GM23338 (cell line): Measurements from ENCODE around the gene PGAP1. TPM values are rescaled to one million over a fixed set of nuclear protein-coding genes. Genes with fewer than 3 reads are reported as not detected.

ENCODE experiments used
- ATAC-seq: fragments of 200-7000 bp; cut with Tn5 transposase; 3 replicates; pipeline ENCODE4 v1.9.1; 2020
- DNase-seq: peaks from one replicate; pipeline ENCODE4 v3.0.0-alpha.2; 2015; ENCODE audit warnings: low spot score
- H2AFZ ChIP-seq: fragments of 200-600 bp; sonication (generic); 2 replicates; pipeline ENCODE4 v1.8.0; 2016; ENCODE audit warnings: antibody characterized with exemption, mild to moderate bottlenecking, moderate library complexity
- H3F3A ChIP-seq: fragments of 200-600 bp; sonication (generic); replicated peaks from 2 replicates; pipeline ENCODE4 v1.8.0; 2017; ENCODE audit warnings: antibody characterized with exemption, mixed run types, low read depth
- H3K27ac ChIP-seq: fragments of 200-600 bp; sonication (generic); 2 replicates; pipeline ENCODE4 v1.6.1; 2016; ENCODE audit warnings: low read depth
- H3K27me3 ChIP-seq: fragments of 200-600 bp; sonication (generic); 2 replicates; pipeline ENCODE4 v1.8.0; 2016; ENCODE audit warnings: mild to moderate bottlenecking, mixed run types, moderate library complexity; ENCODE audit not compliant: insufficient read depth
- H3K36me3 ChIP-seq: fragments of 200-600 bp; sonication (generic); 2 replicates; pipeline ENCODE4 v1.8.0; 2016; ENCODE audit warnings: mild to moderate bottlenecking; ENCODE audit not compliant: insufficient read depth
- H3K4me1 ChIP-seq: fragments of 200-600 bp; sonication (generic); 2 replicates; pipeline ENCODE4 v1.8.0; 2016; ENCODE audit warnings: mild to moderate bottlenecking, moderate library complexity; ENCODE audit not compliant: insufficient read depth
- H3K4me2 ChIP-seq: fragments of 200-600 bp; sonication (generic); 2 replicates; pipeline ENCODE4 v1.7.1; 2017; ENCODE audit warnings: mixed run types
- H3K4me3 ChIP-seq: fragments of 200-600 bp; sonication (generic); 2 replicates; pipeline ENCODE4 v1.6.1; 2016; ENCODE audit warnings: mixed run types
- H3K79me2 ChIP-seq: fragments of 200-600 bp; sonication (generic); replicated peaks from 2 replicates; pipeline ENCODE4 v1.8.0; 2017; ENCODE audit warnings: mild to moderate bottlenecking; ENCODE audit not compliant: insufficient read depth
- H3K9me2 ChIP-seq: fragments of 200-600 bp; sonication (generic); 2 replicates; pipeline ENCODE4 v1.8.0; 2017; ENCODE audit not compliant: insufficient read depth
- H4K20me1 ChIP-seq: fragments of 200-600 bp; sonication (generic); replicated peaks from 2 replicates; pipeline ENCODE4 v1.8.0; 2017; ENCODE audit warnings: mild to moderate bottlenecking; ENCODE audit not compliant: insufficient read depth
- H3K27ac Mint-ChIP-seq: 2 replicates; pipeline ENCODE4 v1.8.0; 2020; ENCODE audit warnings: inconsistent platforms, mild to moderate bottlenecking, moderate library complexity, mixed read lengths
- H3K27me3 Mint-ChIP-seq: 3 replicates; pipeline ENCODE4 v1.8.0; 2022; ENCODE audit warnings: low read depth, mild to moderate bottlenecking, moderate library complexity, mixed read lengths, inconsistent platforms; ENCODE audit not compliant: insufficient read depth, poor library complexity
- H3K36me3 Mint-ChIP-seq: 3 replicates; pipeline ENCODE4 v1.8.0; 2021; ENCODE audit warnings: low read depth, mild to moderate bottlenecking, inconsistent platforms, moderate library complexity, mixed read lengths
- H3K4me1 Mint-ChIP-seq: 3 replicates; pipeline ENCODE4 v1.8.0; 2020; ENCODE audit warnings: mild to moderate bottlenecking, inconsistent platforms, mixed read lengths
- H3K4me3 Mint-ChIP-seq: 3 replicates; pipeline ENCODE4 v1.8.0; 2021; ENCODE audit warnings: moderate library complexity, mild to moderate bottlenecking, inconsistent platforms, mixed read lengths
- H3K9me3 Mint-ChIP-seq: 3 replicates; pipeline ENCODE4 v1.8.0; 2020; ENCODE audit warnings: moderate library complexity, mild to moderate bottlenecking, inconsistent platforms, mixed read lengths
- ETS1 ChIP-seq: IDR thresholded peaks from 2 replicates; pipeline ENCODE4 v1.6.1; 2016; ENCODE audit warnings: antibody characterized with exemption
- JUNB ChIP-seq: IDR thresholded peaks from one replicate; pipeline ENCODE4 v1.6.1; 2016; ENCODE audit warnings: antibody characterized with exemption; ENCODE audit not compliant: unreplicated experiment
- REST ChIP-seq: IDR thresholded peaks from one replicate; pipeline ENCODE4 v1.6.1; 2018; ENCODE audit warnings: antibody characterized with exemption; ENCODE audit not compliant: unreplicated experiment
- ZNF114 ChIP-seq: fragments of 250-450 bp; sonication (Bioruptor Pico); IDR thresholded peaks from 2 replicates; pipeline ENCODE4 v1.5.0; 2020; ENCODE audit warnings: mild to moderate bottlenecking, moderate library complexity
- ZNF462 ChIP-seq: fragments of 250-450 bp; sonication (Bioruptor Pico); IDR thresholded peaks from 2 replicates; pipeline ENCODE4 v1.5.0; 2020; ENCODE audit warnings: mild to moderate bottlenecking, moderate library complexity
- polyA plus RNA-seq: library from polyadenylated mRNA; unstranded; fragments of >200 nt; fragmentation: Nextera tagmentation; extraction: Ambion mirVana; gene quantifications from 2 replicates; pipeline ENCODE4 v1.2.1, GENCODE V29; 2016
- total RNA-seq: library from RNA; depleted of rRNA; stranded (reverse); fragments of >200 nt; shearing (Covaris generic); gene quantifications from 2 replicates; pipeline ENCODE4 v1.2.3, GENCODE V29; 2014

PGAP1 gene
- total and polyA plus RNA-seq, 2 experiments from 2014 or later: 9.8 to 26.5 TPM

GRCh38 chr2:196968516-196968915 is 42.0 kb upstream of the PGAP1 start:
- H3K27ac Mint-ChIP-seq: no peak overlapping the region
- H3K27me3 Mint-ChIP-seq: no peaks in the 10 kb centered on the region
- no peak for TF ChIP-seq ETS1
- TF ChIP-seq ZNF462 (CRISPR knock-in tag): no peak
- TF ChIP-seq JUNB: no peak
- no peak for TF ChIP-seq ZNF114 (CRISPR knock-in tag)
- Histone ChIP-seq H3K9me2 (no peaks in the 10 kb centered on the region), H3K4me3 (no peak overlapping the region), H4K20me1 (no peaks in the 10 kb centered on the region), H3K4me1 (peaks cover 19% of the 10 kb centered on the region), H3K4me2 (no peak overlapping the region), H2AFZ (no peak overlapping the region), H3K79me2 (no peaks in the 10 kb centered on the region), H3F3A (no peaks in the 10 kb centered on the region), H3K27ac (no peak overlapping the region), H3K36me3 (no peaks in the 10 kb centered on the region), H3K27me3 (no peaks in the 10 kb centered on the region)
- peaks cover 32% of the 10 kb centered on the region for H3K4me1 Mint-ChIP-seq
- DNase-seq: no peak
- peaks cover 15% of the 10 kb centered on the region for H3K9me3 Mint-ChIP-seq
- H3K36me3 Mint-ChIP-seq: peaks cover 14% of the 10 kb centered on the region
- ATAC-seq: no peak
- H3K4me3 Mint-ChIP-seq: no peak overlapping the region

- DNase-seq (no peak), ATAC-seq (no peak)
- TF ChIP-seq REST: no peak
- no peaks in the 10 kb centered on the region for H3K27me3 ChIP-seq
- Mint-ChIP-seq H3K4me3 (no peak overlapping the region), H3K4me1 (peaks cover 32% of the 10 kb centered on the region), H3K27ac (0 out of 2 replicates have a peak overlapping the region, but pooled peaks have one; percentile 2), H3K27me3 (no peaks in the 10 kb centered on the region), H3K36me3 (peaks cover 14% of the 10 kb centered on the region), H3K9me3 (peaks cover 15% of the 10 kb centered on the region)
- no peak overlapping the region for H2AFZ ChIP-seq
- H3K27ac ChIP-seq: no peak overlapping the region
- no peaks in the 10 kb centered on the region for H3K79me2 ChIP-seq
- H3K4me3 ChIP-seq: no peak overlapping the region
- H4K20me1 ChIP-seq: no peaks in the 10 kb centered on the region
- peaks cover 19% of the 10 kb centered on the region for H3K4me1 ChIP-seq
- H3F3A ChIP-seq: no peaks in the 10 kb centered on the region
- H3K9me2 ChIP-seq: no peaks in the 10 kb centered on the region
- no peak overlapping the region for H3K4me2 ChIP-seq
- H3K36me3 ChIP-seq: no peaks in the 10 kb centered on the region
These were observed 41.3 kb upstream of the PGAP1 start for GRCh38 chr2:196967775-196968174.
